ENCODE data around the gene PDS5B. TPM values are rescaled to one million over a fixed set of nuclear protein-coding genes. Genes with fewer than 3 reads are reported as not detected.
A peak's percentile ranks its signal among the peaks of the same experiment; 100 is the strongest.

The PDS5B gene, protein sequence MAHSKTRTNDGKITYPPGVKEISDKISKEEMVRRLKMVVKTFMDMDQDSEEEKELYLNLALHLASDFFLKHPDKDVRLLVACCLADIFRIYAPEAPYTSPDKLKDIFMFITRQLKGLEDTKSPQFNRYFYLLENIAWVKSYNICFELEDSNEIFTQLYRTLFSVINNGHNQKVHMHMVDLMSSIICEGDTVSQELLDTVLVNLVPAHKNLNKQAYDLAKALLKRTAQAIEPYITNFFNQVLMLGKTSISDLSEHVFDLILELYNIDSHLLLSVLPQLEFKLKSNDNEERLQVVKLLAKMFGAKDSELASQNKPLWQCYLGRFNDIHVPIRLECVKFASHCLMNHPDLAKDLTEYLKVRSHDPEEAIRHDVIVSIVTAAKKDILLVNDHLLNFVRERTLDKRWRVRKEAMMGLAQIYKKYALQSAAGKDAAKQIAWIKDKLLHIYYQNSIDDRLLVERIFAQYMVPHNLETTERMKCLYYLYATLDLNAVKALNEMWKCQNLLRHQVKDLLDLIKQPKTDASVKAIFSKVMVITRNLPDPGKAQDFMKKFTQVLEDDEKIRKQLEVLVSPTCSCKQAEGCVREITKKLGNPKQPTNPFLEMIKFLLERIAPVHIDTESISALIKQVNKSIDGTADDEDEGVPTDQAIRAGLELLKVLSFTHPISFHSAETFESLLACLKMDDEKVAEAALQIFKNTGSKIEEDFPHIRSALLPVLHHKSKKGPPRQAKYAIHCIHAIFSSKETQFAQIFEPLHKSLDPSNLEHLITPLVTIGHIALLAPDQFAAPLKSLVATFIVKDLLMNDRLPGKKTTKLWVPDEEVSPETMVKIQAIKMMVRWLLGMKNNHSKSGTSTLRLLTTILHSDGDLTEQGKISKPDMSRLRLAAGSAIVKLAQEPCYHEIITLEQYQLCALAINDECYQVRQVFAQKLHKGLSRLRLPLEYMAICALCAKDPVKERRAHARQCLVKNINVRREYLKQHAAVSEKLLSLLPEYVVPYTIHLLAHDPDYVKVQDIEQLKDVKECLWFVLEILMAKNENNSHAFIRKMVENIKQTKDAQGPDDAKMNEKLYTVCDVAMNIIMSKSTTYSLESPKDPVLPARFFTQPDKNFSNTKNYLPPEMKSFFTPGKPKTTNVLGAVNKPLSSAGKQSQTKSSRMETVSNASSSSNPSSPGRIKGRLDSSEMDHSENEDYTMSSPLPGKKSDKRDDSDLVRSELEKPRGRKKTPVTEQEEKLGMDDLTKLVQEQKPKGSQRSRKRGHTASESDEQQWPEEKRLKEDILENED (N-terminal part only)
- 30.5 and 61.2 TPM in 2 replicates for total RNA-seq (2014; rRNA removed; shearing (Covaris generic); ENCODE audit: low replicate concordance)

DNA sequence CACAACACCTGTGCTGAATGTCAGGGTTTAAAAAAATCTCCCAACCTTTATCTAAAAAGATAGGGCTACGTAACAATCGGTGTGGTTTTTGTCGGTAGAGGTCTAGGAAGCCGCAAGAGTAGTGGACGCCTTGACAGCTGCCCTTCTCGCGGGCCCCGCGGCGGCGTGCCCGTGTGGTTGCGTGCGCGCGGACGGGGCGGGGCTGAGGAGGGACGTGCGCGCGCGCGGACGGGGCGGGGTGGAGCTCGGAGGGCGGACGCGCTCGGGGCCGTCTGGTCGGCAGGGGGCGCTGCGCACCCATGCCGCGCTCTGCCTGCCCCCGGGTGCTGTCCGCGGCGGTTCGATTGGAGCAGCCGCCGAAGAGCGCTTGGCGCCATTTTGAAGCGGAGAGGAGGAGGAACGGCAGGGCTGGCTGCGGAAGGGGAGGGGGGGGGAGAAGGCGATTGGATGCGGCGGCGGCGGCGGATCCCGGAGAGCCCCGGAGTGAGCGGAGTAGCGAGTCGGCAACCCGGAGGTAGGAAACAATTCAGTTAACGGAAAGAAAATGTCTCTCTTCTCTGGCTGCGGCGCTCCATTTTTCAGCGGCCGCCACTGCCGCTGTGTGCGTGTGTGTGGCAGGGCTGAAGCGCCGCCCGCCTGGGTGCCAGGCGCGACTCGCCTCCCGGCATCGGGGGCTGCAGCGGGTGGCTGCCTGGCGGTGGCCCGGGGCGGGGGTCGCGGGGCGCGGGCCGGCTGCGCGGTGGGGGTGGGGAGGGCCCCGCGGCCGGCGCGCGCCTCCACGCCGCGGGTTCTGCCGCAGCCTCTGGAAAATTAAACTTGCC is at the start of gene PDS5B:
Gene PDS5B (plus strand): TSS at position 373 of the 821 bp plus-strand sequence. CDS start 62,321 bp downstream, outside the sequence.
- peak within 1 kb of the TSS; percentile 86 for H3K9ac ChIP-seq (ENCODE audit: low read length)
- peak within 1 kb of the TSS; percentile 97 for H3K4me2 ChIP-seq (ENCODE audit: low read depth, low read length, poor library complexity, severe bottlenecking)
- H3K36me3 ChIP-seq (ENCODE audit: insufficient read depth, low read length), result no peaks in the 10 kb centered on the region
- H3K9me2 ChIP-seq (replicated peaks; ENCODE audit: insufficient read depth, low read length), result no peaks in the 10 kb centered on the region
- H3K79me2 ChIP-seq (ENCODE audit: low read length), result peaks cover 41% of the 10 kb centered on the region
- peak within 1 kb of the TSS; percentile 100 for H2AFZ ChIP-seq (ENCODE audit: low read length)
- H3K4me1 ChIP-seq (ENCODE audit: low read length), result peaks cover 37% of the 10 kb centered on the region
- H3K27me3 ChIP-seq (ENCODE audit: low read length), result no peaks in the 10 kb centered on the region
- H3K9me3 ChIP-seq (ENCODE audit: low read length), result no peaks in the 10 kb centered on the region
- H3K4me3 ChIP-seq (ENCODE audit: low read length), result peak within 1 kb of the TSS; percentile 90
- H4K20me1 ChIP-seq (ENCODE audit: insufficient read depth, low read depth, low read length), result peaks cover 18% of the 10 kb centered on the region
- DNase-seq, result peak; percentile 98
- H3K27ac ChIP-seq (ENCODE audit: low read length), result peak within 1 kb of the TSS; percentile 66

DNA sequence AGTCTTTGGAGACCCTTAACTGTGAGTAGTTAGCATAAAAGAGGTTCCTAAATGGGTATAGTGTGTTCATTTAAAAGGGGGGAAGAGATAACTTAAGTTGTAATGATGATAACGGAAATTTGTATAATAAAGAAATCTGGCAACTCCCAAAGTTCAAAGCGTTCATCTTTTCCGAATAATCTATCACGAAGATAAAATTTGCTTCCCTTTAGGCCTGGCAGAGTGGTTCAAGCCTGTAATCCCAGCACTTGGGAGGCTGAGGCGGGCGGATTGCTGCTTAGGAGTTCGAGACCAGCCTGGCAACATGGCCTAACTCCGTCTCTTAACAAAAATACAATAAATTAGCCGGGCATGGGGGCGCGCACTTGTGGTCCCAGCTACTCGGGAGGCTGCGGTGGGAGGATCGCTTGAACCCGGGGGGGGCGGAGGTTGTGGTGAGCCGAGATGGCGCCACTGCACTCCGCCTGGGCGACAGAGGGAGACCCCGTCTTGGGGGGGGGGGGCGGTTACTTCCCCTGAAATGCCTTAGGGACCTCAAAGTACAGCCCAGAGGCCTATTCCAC is 48.6 kb upstream of the PDS5B start:
- Histone ChIP-seq H3K4me2 (ENCODE audit: low read depth, low read length, poor library complexity, severe bottlenecking) (peak overlapping the region; percentile 94), H3K27me3 (ENCODE audit: low read length) (no peaks in the 10 kb centered on the region), H3K79me2 (ENCODE audit: low read length) (peaks cover 58% of the 10 kb centered on the region), H3K9me3 (ENCODE audit: low read length) (no peaks in the 10 kb centered on the region), H3K9me2 (replicated peaks; ENCODE audit: insufficient read depth, low read length) (no peaks in the 10 kb centered on the region; the same call in 1 of the 2 replicates), H2AFZ (ENCODE audit: low read length) (peak overlapping the region; percentile 47; the same call in 1 of the 2 replicates), H3K4me3 (ENCODE audit: low read length) (peak overlapping the region; percentile 92), H3K36me3 (ENCODE audit: insufficient read depth, low read length) (peaks cover 36% of the 10 kb centered on the region), H4K20me1 (ENCODE audit: insufficient read depth, low read depth, low read length) (no peaks in the 10 kb centered on the region), H3K4me1 (ENCODE audit: low read length) (peaks cover 27% of the 10 kb centered on the region), H3K9ac (ENCODE audit: low read length) (peak overlapping the region; percentile 94), H3K27ac (ENCODE audit: low read length) (peak overlapping the region; percentile 72)
- no peak for DNase-seq

DNA sequence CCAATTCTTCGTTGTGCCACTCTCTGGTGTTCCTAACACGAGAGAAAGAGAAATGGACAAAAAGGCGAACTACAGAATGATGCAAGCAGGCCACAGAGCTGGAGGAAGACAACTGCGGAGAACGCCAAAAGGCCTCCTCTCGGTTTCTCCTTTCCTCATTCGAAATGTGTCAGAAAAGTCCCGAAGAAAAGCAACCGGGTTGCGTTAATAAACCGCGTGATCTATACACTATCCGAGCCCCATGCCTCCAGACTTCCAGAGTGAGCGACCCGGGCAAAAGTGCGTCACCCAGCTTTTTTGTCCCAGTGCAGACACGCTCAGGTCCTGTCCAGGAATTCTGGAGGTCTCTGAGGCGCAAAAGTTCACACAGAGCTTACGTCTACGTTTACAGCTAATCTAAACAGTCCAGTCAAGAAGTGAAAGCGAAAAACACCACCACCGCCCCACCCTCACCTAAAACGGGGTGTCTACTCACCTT is 48.1 kb upstream of the PDS5B start:
- Histone ChIP-seq H3K9me3 (ENCODE audit: low read length) (no peaks in the 10 kb centered on the region), H4K20me1 (ENCODE audit: insufficient read depth, low read depth, low read length) (no peaks in the 10 kb centered on the region), H3K36me3 (ENCODE audit: insufficient read depth, low read length) (peaks cover 32% of the 10 kb centered on the region), H3K4me1 (ENCODE audit: low read length) (peaks cover 27% of the 10 kb centered on the region), H3K9ac (ENCODE audit: low read length) (peak overlapping the region; percentile 94), H2AFZ (ENCODE audit: low read length) (peak overlapping the region; percentile 47), H3K27me3 (ENCODE audit: low read length) (no peaks in the 10 kb centered on the region), H3K4me3 (ENCODE audit: low read length) (peak overlapping the region; percentile 92), H3K9me2 (replicated peaks; ENCODE audit: insufficient read depth, low read length) (no peaks in the 10 kb centered on the region; the same call in 1 of the 2 replicates), H3K27ac (ENCODE audit: low read length) (peak overlapping the region; percentile 72), H3K79me2 (ENCODE audit: low read length) (peaks cover 53% of the 10 kb centered on the region), H3K4me2 (ENCODE audit: low read depth, low read length, poor library complexity, severe bottlenecking) (peak overlapping the region; percentile 94)
- peak; percentile 49 for DNase-seq

DNA sequence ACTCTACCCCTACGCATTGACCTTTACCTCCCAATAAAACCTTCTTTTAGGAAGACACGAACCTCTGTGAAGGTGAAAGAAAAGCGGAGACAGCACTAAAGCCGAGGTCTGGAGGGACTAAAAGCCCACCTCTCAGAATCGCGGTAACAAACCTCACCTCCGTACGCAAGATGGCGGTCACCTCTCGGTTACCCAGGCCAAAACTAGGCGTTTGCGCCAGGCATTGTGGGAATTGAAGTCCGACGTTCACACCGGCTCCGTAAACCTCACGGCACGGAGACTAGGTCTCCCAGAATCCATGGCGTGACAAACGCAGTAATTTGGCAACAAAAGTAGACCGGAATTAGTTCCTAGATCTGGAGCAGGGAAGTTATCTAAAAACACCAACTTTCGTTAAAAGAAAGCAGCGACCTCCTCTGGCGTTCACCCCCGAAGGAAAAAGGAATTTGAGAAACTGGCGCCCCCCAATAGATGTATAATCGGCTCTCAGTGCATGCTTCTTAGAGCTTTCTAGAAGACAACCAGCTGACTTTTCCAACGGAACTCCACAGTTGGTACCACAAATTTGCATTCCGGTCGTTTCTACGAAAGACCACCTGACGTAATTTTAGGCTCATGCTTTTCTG is 47.5 kb upstream of the PDS5B start, which contains the start of gene N4BP2L2:
Gene N4BP2L2 (minus strand): TSS at position 175 of the 626 bp plus-strand sequence. CDS start 1,768 bp downstream, outside the sequence.
- no peaks in the 10 kb centered on the region for H3K27me3 ChIP-seq (ENCODE audit: low read length)
- no peaks in the 10 kb centered on the region for H3K9me3 ChIP-seq (ENCODE audit: low read length)
- H3K4me2 ChIP-seq (ENCODE audit: low read depth, low read length, poor library complexity, severe bottlenecking), result peak within 1 kb of the TSS; percentile 94
- H3K79me2 ChIP-seq (ENCODE audit: low read length), result peaks cover 47% of the 10 kb centered on the region
- peak within 1 kb of the TSS; percentile 89 for H2AFZ ChIP-seq (ENCODE audit: low read length)
- H3K4me1 ChIP-seq (ENCODE audit: low read length), result peaks cover 27% of the 10 kb centered on the region
- H3K4me3 ChIP-seq (ENCODE audit: low read length), result peak within 1 kb of the TSS; percentile 92
- no peaks in the 10 kb centered on the region for H4K20me1 ChIP-seq (ENCODE audit: insufficient read depth, low read depth, low read length)
- H3K36me3 ChIP-seq (ENCODE audit: insufficient read depth, low read length), result peaks cover 28% of the 10 kb centered on the region
- H3K9me2 ChIP-seq (replicated peaks; ENCODE audit: insufficient read depth, low read length), result no peaks in the 10 kb centered on the region; the same call in 1 of the 2 replicates
- DNase-seq, result peak; percentile 98
- H3K9ac ChIP-seq (ENCODE audit: low read length), result peak within 1 kb of the TSS; percentile 94
- peak within 1 kb of the TSS; percentile 72 for H3K27ac ChIP-seq (ENCODE audit: low read length)

DNA sequence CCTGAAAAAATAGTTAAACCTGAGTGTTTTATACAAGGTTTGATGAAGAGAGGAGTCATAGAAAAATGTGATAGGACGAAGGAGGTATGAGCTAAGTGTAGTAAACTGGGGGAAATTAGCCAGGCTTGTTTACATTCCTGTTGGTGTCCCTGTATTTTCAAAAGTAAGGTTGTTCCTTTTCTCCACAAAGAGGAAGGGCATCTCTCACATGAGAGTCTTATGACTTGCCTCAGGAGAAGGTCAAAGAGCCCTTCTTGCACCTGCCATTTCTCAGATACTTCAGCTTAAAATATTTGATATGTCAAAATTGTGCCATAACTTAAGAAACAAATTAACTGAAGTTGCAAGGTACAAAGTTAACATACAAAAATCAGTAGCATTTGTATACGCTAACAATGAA is 44.0 kb upstream of the PDS5B start:
- no peak for DNase-seq
- Histone ChIP-seq H3K9me3 (ENCODE audit: low read length) (no peaks in the 10 kb centered on the region), H3K36me3 (ENCODE audit: insufficient read depth, low read length) (no peaks in the 10 kb centered on the region), H3K27ac (ENCODE audit: low read length) (no peak overlapping the region), H2AFZ (ENCODE audit: low read length) (no peak overlapping the region), H3K4me3 (ENCODE audit: low read length) (no peak overlapping the region), H3K4me1 (ENCODE audit: low read length) (peaks cover 21% of the 10 kb centered on the region), H3K9me2 (replicated peaks; ENCODE audit: insufficient read depth, low read length) (no peaks in the 10 kb centered on the region), H3K9ac (ENCODE audit: low read length) (no peak overlapping the region), H4K20me1 (ENCODE audit: insufficient read depth, low read depth, low read length) (no peaks in the 10 kb centered on the region), H3K27me3 (ENCODE audit: low read length) (no peaks in the 10 kb centered on the region), H3K79me2 (ENCODE audit: low read length) (peaks cover 14% of the 10 kb centered on the region), H3K4me2 (ENCODE audit: low read depth, low read length, poor library complexity, severe bottlenecking) (no peak overlapping the region)

DNA sequence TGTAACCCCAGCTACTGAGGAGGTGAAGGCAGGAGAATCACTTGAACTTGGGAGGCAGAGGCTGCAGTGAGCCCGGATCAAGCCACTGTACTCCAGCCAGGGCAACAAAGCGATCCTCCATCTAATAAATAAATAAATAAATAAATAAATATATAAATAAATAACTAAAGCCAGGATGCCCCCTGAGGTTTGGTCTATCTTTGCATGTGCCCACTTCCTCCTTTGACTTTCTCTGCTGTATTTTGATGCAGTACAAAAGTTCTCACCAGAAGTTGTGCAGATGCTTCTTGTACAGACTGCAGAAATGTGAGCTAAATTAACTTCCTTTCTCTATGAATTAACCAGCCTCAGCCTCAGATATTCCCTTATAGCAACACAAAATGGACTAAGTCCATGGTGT is 41.2 kb upstream of the PDS5B start:
- no peaks in the 10 kb centered on the region for H3K36me3 ChIP-seq (ENCODE audit: insufficient read depth, low read length)
- peak overlapping the region; percentile 2 for H3K4me2 ChIP-seq (ENCODE audit: low read depth, low read length, poor library complexity, severe bottlenecking)
- peaks cover 10% of the 10 kb centered on the region for H3K4me1 ChIP-seq (ENCODE audit: low read length)
- no peak overlapping the region for H3K27ac ChIP-seq (ENCODE audit: low read length)
- H3K4me3 ChIP-seq (ENCODE audit: low read length), result no peak overlapping the region
- H3K9me2 ChIP-seq (replicated peaks; ENCODE audit: insufficient read depth, low read length), result no peaks in the 10 kb centered on the region
- H3K9ac ChIP-seq (ENCODE audit: low read length), result no peak overlapping the region
- H3K79me2 ChIP-seq (ENCODE audit: low read length), result no peaks in the 10 kb centered on the region
- no peaks in the 10 kb centered on the region for H3K9me3 ChIP-seq (ENCODE audit: low read length)
- no peak overlapping the region for H2AFZ ChIP-seq (ENCODE audit: low read length)
- no peak for DNase-seq
- H4K20me1 ChIP-seq (ENCODE audit: insufficient read depth, low read depth, low read length), result no peaks in the 10 kb centered on the region
- H3K27me3 ChIP-seq (ENCODE audit: low read length), result no peaks in the 10 kb centered on the region
